ENCODE measurements around the gene STAM2.
"Not testable (repeated sequence)": the region's sequence is repeated elsewhere in the genome, so short reads cannot be mapped to it uniquely, and the experiment has no call there.

Gene STAM2

GRCh38 chr2:152172201-152172785, 3.3 kb downstream of the STAM2 start:
- DNase-seq = not testable (repeated sequence)

GRCh38 chr2:152171718-152172117, 3.8 kb downstream of the STAM2 start:
- no peak for DNase-seq

- not testable (repeated sequence) for DNase-seq
Measured at GRCh38 chr2:152169158-152169557, 6.4 kb downstream of the STAM2 start.

GRCh38 chr2:152167470-152167869, 8.1 kb downstream of the STAM2 start:
- DNase-seq = not testable (repeated sequence)

- no peak for DNase-seq
Measured at GRCh38 chr2:152167065-152167464, 8.5 kb downstream of the STAM2 start.

GRCh38 chr2:152166633-152167032, 8.9 kb downstream of the STAM2 start:
- no peak for DNase-seq

- DNase-seq = no peak
Measured at GRCh38 chr2:152165780-152166179, 9.8 kb downstream of the STAM2 start.

- DNase-seq = no peak
Measured at GRCh38 chr2:152165306-152165705, 10.3 kb downstream of the STAM2 start.

- not testable (repeated sequence) for DNase-seq
Measured at GRCh38 chr2:152163669-152164068, 11.9 kb downstream of the STAM2 start.

GRCh38 chr2:152162141-152162540, 13.4 kb downstream of the STAM2 start:
- DNase-seq = no peak

- no peak for DNase-seq
Measured at GRCh38 chr2:152161598-152161997, 14.0 kb downstream of the STAM2 start.

- DNase-seq = not testable (repeated sequence)
Measured at GRCh38 chr2:152160378-152160777, 15.2 kb downstream of the STAM2 start.

GRCh38 chr2:152157253-152157652, 18.3 kb downstream of the STAM2 start:
- no peak for DNase-seq

- no peak for DNase-seq
Measured at GRCh38 chr2:152155209-152155608, 20.4 kb downstream of the STAM2 start.

- no peak for DNase-seq
Measured at GRCh38 chr2:152154462-152154861, 21.1 kb downstream of the STAM2 start.

- DNase-seq = no peak
Measured at GRCh38 chr2:152134488-152135280, 40.9 kb downstream of the STAM2 start.

- no peak for DNase-seq
Measured at GRCh38 chr2:152132306-152132705, 43.3 kb downstream of the STAM2 start.

GRCh38 chr2:152127628-152128027, 47.9 kb downstream of the STAM2 start:
- DNase-seq = no peak

GRCh38 chr2:152126664-152127063, 48.9 kb downstream of the STAM2 start:
- DNase-seq = no peak

GRCh38 chr2:152122161-152122560, 53.4 kb downstream of the STAM2 start:
- DNase-seq = no peak

- no peak for DNase-seq
Measured at GRCh38 chr2:152120430-152120829, 55.1 kb downstream of the STAM2 start.

- DNase-seq = no peak
Measured at GRCh38 chr2:152115952-152116351, 59.6 kb downstream of the STAM2 start.

- no peak for DNase-seq
Measured at GRCh38 chr2:152114366-152114765, 61.2 kb downstream of the STAM2 start.

- DNase-seq = not testable (repeated sequence)
Measured at GRCh38 chr2:152107140-152107539, 68.4 kb downstream of the STAM2 start.

- DNase-seq = no peak
Measured at GRCh38 chr2:152106464-152106863, 69.1 kb downstream of the STAM2 start.

Data from activated T-cell treated with anti-CD3 and anti-CD28 coated beads, Interleukin-2, amount 50 U/mL, for 1 hour (primary cell).